ENCODE measurements around the gene SHC3.

The SHC3 gene

GRCh38 chr9:89049646-89050045 is 129.0 kb downstream of the SHC3 start:
- DNase-seq: no peak

GRCh38 chr9:89048616-89049015 is 130.0 kb downstream of the SHC3 start:
- no peak for DNase-seq

- DNase-seq: no peak
These were observed 131.0 kb downstream of the SHC3 start for GRCh38 chr9:89047667-89048066.

GRCh38 chr9:89046832-89047231 is 131.8 kb downstream of the SHC3 start:
- no peak for DNase-seq

- no peak for DNase-seq
These were observed 133.7 kb downstream of the SHC3 start for GRCh38 chr9:89044881-89045280.

GRCh38 chr9:89044104-89044503 is 134.5 kb downstream of the SHC3 start:
- no peak for DNase-seq

GRCh38 chr9:89042984-89043383 is 135.6 kb downstream of the SHC3 start:
- DNase-seq: no peak

GRCh38 chr9:89039664-89040063 is 139.0 kb downstream of the SHC3 start:
- DNase-seq: no peak

- no peak for DNase-seq
These were observed 139.5 kb downstream of the SHC3 start for GRCh38 chr9:89039104-89039465.

- no peak for DNase-seq
These were observed 140.1 kb downstream of the SHC3 start for GRCh38 chr9:89038382-89039103.

- no peak for DNase-seq
These were observed 140.7 kb downstream of the SHC3 start for GRCh38 chr9:89037891-89038290.

- DNase-seq: no peak
These were observed 141.3 kb downstream of the SHC3 start for GRCh38 chr9:89037346-89037745.

- no peak for DNase-seq
These were observed 141.7 kb downstream of the SHC3 start for GRCh38 chr9:89036891-89037290.

GRCh38 chr9:89036383-89036782 is 142.2 kb downstream of the SHC3 start:
- DNase-seq: no peak

- no peak for DNase-seq
These were observed 146.0 kb downstream of the SHC3 start for GRCh38 chr9:89032661-89033060.

- no peak for DNase-seq
These were observed 146.4 kb downstream of the SHC3 start for GRCh38 chr9:89032173-89032572.

- no peak for DNase-seq
These were observed 148.8 kb downstream of the SHC3 start for GRCh38 chr9:89029788-89030187.

- no peak for DNase-seq
These were observed 151.7 kb downstream of the SHC3 start for GRCh38 chr9:89026876-89027275.

GRCh38 chr9:89025553-89025952 is 153.1 kb downstream of the SHC3 start:
- no peak for DNase-seq

- DNase-seq: no peak
These were observed 153.9 kb downstream of the SHC3 start for GRCh38 chr9:89024727-89025126.

GRCh38 chr9:89023740-89024139 is 154.9 kb downstream of the SHC3 start:
- no peak for DNase-seq

GRCh38 chr9:89022902-89023301 is 155.7 kb downstream of the SHC3 start:
- no peak for DNase-seq

GRCh38 chr9:89022001-89022759 is 156.4 kb downstream of the SHC3 start:
- DNase-seq: no peak

GRCh38 chr9:89021154-89021803 is 157.3 kb downstream of the SHC3 start:
- no peak for DNase-seq

Data from NCI-H2029 treated with DMSO at 0.1 percent for 48 hours (cell line).